Common myeloid progenitor, CD34-positive (primary cell): ENCODE data around the gene NBR1.
"Not testable (repeated sequence)": the region's sequence is repeated elsewhere in the genome, so short reads cannot be mapped to it uniquely, and the experiment has no call there.

Source experiments
- CTCF ChIA-PET: fragments of 350-600 bp; sonication (Branson Sonifier 250); formaldehyde crosslinking; loops from one replicate; lab custom pipeline; 2021; ENCODE audit warnings: antibody characterized with exemption; lab: Charles Lee
- POLR2A ChIA-PET: fragments of 350-600 bp; sonication (Branson Sonifier 250); formaldehyde crosslinking; loops from one replicate; lab custom pipeline; 2021; ENCODE audit warnings: antibody characterized with exemption; lab: Charles Lee
- DNase-seq, 3 donors: peaks; one replicate each; pipeline versions ENCODE4 v3.0.0 to v3.0.0-alpha.2; 2013
- H3K27ac ChIP-seq, 2 experiments: 1 replicate in 1 of 2; 2 replicates in 1 of 2; pipeline ENCODE4 v1.7.0; 2013; ENCODE audit warnings: inconsistent platforms in 2 of 2, low read length in 2 of 2, mild to moderate bottlenecking in 2 of 2, low read depth in 1 of 2, moderate library complexity in 1 of 2; ENCODE audit not compliant: severe bottlenecking in 2 of 2, insufficient read depth in 1 of 2, poor library complexity in 1 of 2
- H3K27me3 ChIP-seq, 5 experiments: replicated peaks in 2 of 5; 1 replicate in 3 of 5; 2 replicates in 2 of 5; pipeline versions ENCODE4 v1.6.1 to v1.7.0; 2013; ENCODE audit warnings: low read length in 4 of 5, mild to moderate bottlenecking in 2 of 5, moderate library complexity in 2 of 5, inconsistent platforms in 1 of 5; ENCODE audit not compliant: insufficient read depth in 5 of 5, control insufficient read depth in 4 of 5
- H3K36me3 ChIP-seq, 4 experiments: 1 replicate in 2 of 4; 2 replicates in 2 of 4; pipeline versions ENCODE4 v1.6.1 to v1.7.0; 2013; ENCODE audit warnings: low read length in 3 of 4, control low read depth in 1 of 4, mild to moderate bottlenecking in 1 of 4; ENCODE audit not compliant: control insufficient read depth in 4 of 4, insufficient read depth in 4 of 4
- H3K4me1 ChIP-seq, 4 experiments: 1 replicate in 3 of 4; 2 replicates in 1 of 4; pipeline versions ENCODE4 v1.6.1 to v1.7.1; 2013; ENCODE audit warnings: low read length in 3 of 4, mild to moderate bottlenecking in 3 of 4, control low read depth in 1 of 4, inconsistent platforms in 1 of 4, moderate library complexity in 1 of 4; ENCODE audit not compliant: control insufficient read depth in 4 of 4, insufficient read depth in 4 of 4; ENCODE audit errors: control extremely low read depth in 1 of 4
- H3K4me3 ChIP-seq, 7 experiments: 1 replicate in 4 of 7; 2 replicates in 3 of 7; pipeline versions ENCODE4 v1.5.1 to v1.7.0; 2013; ENCODE audit warnings: mild to moderate bottlenecking in 7 of 7, low read length in 6 of 7, moderate library complexity in 6 of 7, inconsistent platforms in 2 of 7, low read depth in 2 of 7, control low read depth in 1 of 7; ENCODE audit not compliant: insufficient read depth in 4 of 7, control insufficient read depth in 1 of 7; ENCODE audit errors: extremely low read depth in 1 of 7
- H3K9me3 ChIP-seq, 5 experiments: 1 replicate in 4 of 5; 2 replicates in 1 of 5; pipeline versions ENCODE4 v1.6.1 to v1.7.1; 2013; ENCODE audit warnings: low read length in 4 of 5, mild to moderate bottlenecking in 2 of 5, inconsistent platforms in 1 of 5, low read depth in 1 of 5, moderate library complexity in 1 of 5; ENCODE audit not compliant: control insufficient read depth in 4 of 5, insufficient read depth in 2 of 5; ENCODE audit errors: control extremely low read depth in 1 of 5
- WGBS: methylation state at CpG from one replicate; pipeline ENCODE4 v1.1.5; 2013; ENCODE audit not compliant: insufficient coverage; 5-methylcytosine and 5-hydroxymethylcytosine counted together

NBR1 gene

GRCh38 chr17:43231205-43232020 lies 60.4 kb downstream of the NBR1 start:
- H3K9me3 ChIP-seq, CTCF ChIA-PET, H3K36me3 ChIP-seq, H3K4me1 ChIP-seq, DNase-seq, H3K27ac ChIP-seq, H3K27me3 ChIP-seq, POLR2A ChIA-PET: not testable (repeated sequence)
- WGBS = no CpG with 5 or more reads among the region's 40 CpGs
- peak overlapping the region in 3 of 7 experiments; percentile 20 to 43 (median 42) for H3K4me3 ChIP-seq

- peak in 2 of 3 donors; percentile 7 to 9 for DNase-seq
- H3K36me3 ChIP-seq, CTCF ChIA-PET, H3K9me3 ChIP-seq, H3K27ac ChIP-seq, H3K27me3 ChIP-seq, H3K4me1 ChIP-seq, POLR2A ChIA-PET: not testable (repeated sequence)
- H3K4me3 ChIP-seq = peak overlapping the region in 3 of 7 experiments; percentile 20 to 43 (median 42)
- WGBS = 78% methylated on average over 11 of the region's 24 CpGs
Measured at GRCh38 chr17:43232021-43232699, 61.1 kb downstream of the NBR1 start.

GRCh38 chr17:43233263-43233662 lies 62.2 kb downstream of the NBR1 start:
- H3K4me3 ChIP-seq, POLR2A ChIA-PET, DNase-seq, H3K27ac ChIP-seq, H3K4me1 ChIP-seq, H3K27me3 ChIP-seq, CTCF ChIA-PET, H3K9me3 ChIP-seq, H3K36me3 ChIP-seq: not testable (repeated sequence)
- no CpG with 5 or more reads among the region's 15 CpGs for WGBS

- H3K9me3 ChIP-seq, H3K4me1 ChIP-seq, H3K36me3 ChIP-seq, DNase-seq, POLR2A ChIA-PET, H3K27me3 ChIP-seq, H3K4me3 ChIP-seq, H3K27ac ChIP-seq, CTCF ChIA-PET: not testable (repeated sequence)
- no CpG with 5 or more reads among the region's 31 CpGs for WGBS
Measured at GRCh38 chr17:43233877-43234276, 62.9 kb downstream of the NBR1 start, which contains the start of gene RNU2-1. TSS of gene RNU2-1 (minus strand) at chr17:43233977.

DNA sequence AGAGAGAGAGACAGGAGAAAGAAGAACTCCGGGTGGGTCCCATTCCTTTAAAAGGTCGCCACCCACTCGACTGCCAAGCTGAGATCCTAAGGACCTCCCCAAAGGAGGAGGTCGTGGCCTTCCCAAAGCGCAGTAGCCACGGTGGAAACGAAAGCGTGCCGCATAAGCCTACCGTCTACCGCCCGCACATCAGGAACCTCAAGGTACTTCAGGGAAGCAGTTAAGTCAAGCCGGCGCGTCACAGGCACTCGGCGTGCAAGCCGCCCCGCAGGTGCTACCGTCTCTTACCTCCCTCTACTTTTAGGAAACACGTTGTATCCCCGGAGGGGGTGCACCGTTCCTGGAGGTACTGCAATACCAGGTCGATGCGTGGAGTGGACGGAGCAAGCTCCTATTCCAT lies 68.6 kb downstream of the NBR1 start:
- H3K27me3 ChIP-seq, H3K36me3 ChIP-seq, H3K9me3 ChIP-seq, H3K4me3 ChIP-seq, DNase-seq, CTCF ChIA-PET, POLR2A ChIA-PET, H3K4me1 ChIP-seq, H3K27ac ChIP-seq: not testable (repeated sequence)
- no CpG with 5 or more reads among the region's 26 CpGs for WGBS

DNA sequence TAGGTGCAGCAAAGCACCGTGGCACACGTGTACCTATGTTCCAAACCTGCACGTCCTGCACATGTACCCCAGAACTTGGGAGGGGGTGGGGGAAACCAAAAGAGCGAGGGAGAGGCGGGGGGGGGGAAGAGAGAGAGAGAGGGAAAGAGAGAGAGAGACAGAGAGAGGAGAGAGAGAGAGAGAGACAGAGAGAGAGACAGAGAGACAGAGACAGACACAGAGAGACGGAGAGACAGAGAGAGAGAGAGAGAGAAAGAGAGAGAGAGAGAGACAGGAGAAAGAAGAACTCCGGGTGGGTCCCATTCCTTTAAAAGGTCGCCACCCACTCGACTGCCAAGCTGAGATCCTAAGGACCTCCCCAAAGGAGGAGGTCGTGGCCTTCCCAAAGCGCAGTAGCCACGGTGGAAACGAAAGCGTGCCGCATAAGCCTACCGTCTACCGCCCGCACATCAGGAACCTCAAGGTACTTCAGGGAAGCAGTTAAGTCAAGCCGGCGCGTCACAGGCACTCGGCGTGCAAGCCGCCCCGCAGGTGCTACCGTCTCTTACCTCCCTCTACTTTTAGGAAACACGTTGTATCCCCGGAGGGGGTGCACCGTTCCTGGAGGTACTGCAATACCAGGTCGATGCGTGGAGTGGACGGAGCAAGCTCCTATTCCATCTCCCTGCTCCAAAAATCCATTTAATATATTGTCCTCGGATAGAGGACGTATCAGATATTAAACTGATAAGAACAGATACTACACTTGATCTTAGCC lies 69.8 kb downstream of the NBR1 start:
- H3K27me3 ChIP-seq, H3K4me3 ChIP-seq, H3K9me3 ChIP-seq, H3K4me1 ChIP-seq, DNase-seq, H3K36me3 ChIP-seq, CTCF ChIA-PET, POLR2A ChIA-PET, H3K27ac ChIP-seq: not testable (repeated sequence)
- no CpG with 5 or more reads among the region's 34 CpGs for WGBS

DNA sequence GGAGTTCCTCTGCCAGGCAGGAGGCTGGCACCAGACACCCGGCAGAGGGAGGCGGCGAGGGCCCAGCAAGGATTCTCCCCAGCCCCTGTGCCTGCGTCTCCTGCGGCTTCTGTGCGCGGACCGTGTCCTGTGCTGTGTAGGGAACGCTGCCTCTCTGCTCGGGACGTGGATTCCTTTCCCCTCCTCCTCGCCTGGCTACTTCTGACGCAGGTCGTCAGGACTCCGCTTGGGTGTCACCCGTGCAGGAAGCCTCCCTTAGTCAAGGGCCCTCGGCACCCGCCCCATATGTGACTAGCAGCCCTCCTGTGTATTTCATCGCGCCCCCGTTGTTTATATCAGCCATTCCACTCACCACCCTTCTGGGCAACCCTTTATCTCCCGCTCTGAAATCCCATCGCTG lies 75.4 kb downstream of the NBR1 start:
- H3K27ac ChIP-seq, DNase-seq, H3K4me1 ChIP-seq, H3K9me3 ChIP-seq, H3K36me3 ChIP-seq, CTCF ChIA-PET, POLR2A ChIA-PET, H3K27me3 ChIP-seq: not testable (repeated sequence)
- peak overlapping the region in 1 of 7 experiments; percentile 47 for H3K4me3 ChIP-seq
- WGBS = no CpG with 5 or more reads among the region's 23 CpGs
